HCT116 (cell line): ENCODE measurements around the gene TMEM187. TPM values are rescaled to one million over a fixed set of nuclear protein-coding genes. Genes with fewer than 3 reads are reported as not detected.

Experiments
- ATAC-seq: fragments of 200-7000 bp; cut with Tn5 transposase; 2 replicates; pipeline ENCODE4 v1.9.1; 2020; ENCODE audit warnings: mild to moderate bottlenecking, moderate library complexity
- BruUV-seq: library from RNA; stranded (reverse); fragments of 400-500 nt; replicated peaks from 2 replicates; lab custom pipeline; 2021; lab: Mats Ljungman, UMichigan
- CTCF ChIA-PET: fragments of 300-600 bp; sonication (Branson Sonifier 250); formaldehyde crosslinking; loops from one replicate; lab custom pipeline; 2021; ENCODE audit warnings: antibody characterized with exemption; lab: Charles Lee
- POLR2A ChIA-PET: fragments of 300-600, 350-600 bp; sonication (Branson Sonifier 250); formaldehyde crosslinking; loops from one replicate; lab custom pipeline; 2021; ENCODE audit warnings: antibody characterized with exemption; lab: Charles Lee
- RAD21 ChIA-PET, 2 experiments: fragments of 300-600 bp; sonication (Branson Sonifier 250); formaldehyde crosslinking; loops; one replicate each; lab custom pipeline; 2023; ENCODE audit warnings: low total read pairs in 2 of 2; ENCODE audit not compliant: uncharacterized antibody in 2 of 2, unreplicated experiment in 2 of 2, low non-redundant PET in 1 of 2; lab: Charles Lee
- DNase-seq: peaks from one replicate; pipeline ENCODE4 v3.0.0-alpha.2; 2010; ENCODE audit warnings: low read depth, low spot score
- H2AFZ ChIP-seq: fragments of 200-600 bp; shearing (Covaris generic), sonication (generic); 2 replicates; pipeline ENCODE4 v1.6.1; 2017; ENCODE audit warnings: low read depth, mixed run types, mixed read lengths, antibody characterized with exemption, low read length; ENCODE audit not compliant: poor library complexity, severe bottlenecking
- H3K27ac ChIP-seq: 2 replicates; pipeline ENCODE4 v1.5.1; 2012; ENCODE audit warnings: low read depth, low read length
- H3K27me3 ChIP-seq: fragments of 200-600 bp; sonication (generic); 2 replicates; pipeline ENCODE4 v1.6.1; 2016; ENCODE audit warnings: mixed run types, low read length, mixed read lengths; ENCODE audit not compliant: insufficient read depth
- H3K36me3 ChIP-seq, 2 experiments: fragments of 200-500 bp in 1 of 2; fragments of 200-600 bp in 1 of 2; sonication (Bioruptor generic) in 1 of 2; sonication (generic) in 1 of 2; 2 replicates each; pipeline versions ENCODE4 v1.5.1 to v1.6.1; 2014 to 2016; ENCODE audit warnings: low read length in 2 of 2, inconsistent platforms in 1 of 2, mixed read lengths in 1 of 2, mixed run types in 1 of 2; ENCODE audit not compliant: insufficient read depth in 2 of 2, control insufficient read depth in 1 of 2
- H3K4me1 ChIP-seq, 2 experiments: fragments of 200-600 bp in 1 of 2; sonication (generic) in 1 of 2; 2 replicates each; pipeline versions ENCODE4 v1.5.1 to v1.6.1; 2012 to 2017; ENCODE audit warnings: low read length in 2 of 2, inconsistent platforms in 1 of 2, mild to moderate bottlenecking in 1 of 2, mixed read lengths in 1 of 2, mixed run types in 1 of 2, moderate library complexity in 1 of 2; ENCODE audit not compliant: insufficient read depth in 2 of 2, control insufficient read depth in 1 of 2
- H3K4me2 ChIP-seq: fragments of 200-600 bp; sonication (generic); 2 replicates; pipeline ENCODE4 v1.6.1; 2017; ENCODE audit warnings: mixed run types, low read length, mixed read lengths
- H3K4me3 ChIP-seq, 2 experiments: fragments of 200-600 bp in 1 of 2; sonication (generic) in 1 of 2; replicated peaks in 1 of 2; 2 replicates each; pipeline ENCODE4 v1.5.1; 2011 to 2016; ENCODE audit warnings: low read length in 2 of 2, control low read depth in 1 of 2, low read depth in 1 of 2, mild to moderate bottlenecking in 1 of 2, mixed read lengths in 1 of 2, mixed run types in 1 of 2
- H3K79me2 ChIP-seq: fragments of 200-600 bp; sonication (generic); 2 replicates; pipeline ENCODE4 v1.6.1; 2017; ENCODE audit warnings: mild to moderate bottlenecking, mixed run types, low read length, moderate library complexity, mixed read lengths; ENCODE audit not compliant: insufficient read depth
- H3K9ac ChIP-seq: fragments of 200-600 bp; sonication (generic); 2 replicates; pipeline ENCODE4 v1.6.1; 2016; ENCODE audit warnings: low read length, mixed read lengths
- H3K9me2 ChIP-seq: fragments of 200-600 bp; sonication (generic), shearing (Covaris generic); 2 replicates; pipeline ENCODE4 v1.6.1; 2017; ENCODE audit warnings: mixed run types, mild to moderate bottlenecking, moderate library complexity; ENCODE audit not compliant: insufficient read depth
- H3K9me3 ChIP-seq, 2 experiments: fragments of 200-500 bp in 1 of 2; fragments of 200-600 bp in 1 of 2; sonication (Bioruptor generic) in 1 of 2; sonication (generic) in 1 of 2; 2 replicates each; pipeline ENCODE4 v1.6.1; 2014 to 2017; ENCODE audit warnings: low read length in 2 of 2, mixed read lengths in 2 of 2, inconsistent platforms in 1 of 2, low read depth in 1 of 2, mild to moderate bottlenecking in 1 of 2, mixed run types in 1 of 2, moderate library complexity in 1 of 2; ENCODE audit not compliant: control insufficient read depth in 1 of 2, insufficient read depth in 1 of 2
- H4K20me1 ChIP-seq: fragments of 200-600 bp; sonication (generic), shearing (Covaris generic); 2 replicates; pipeline ENCODE4 v1.6.1; 2017; ENCODE audit warnings: mixed run types, mild to moderate bottlenecking, moderate library complexity; ENCODE audit not compliant: insufficient read depth
- JUND ChIP-seq: IDR thresholded peaks from 2 replicates; pipeline ENCODE4 v1.6.1; 2012
- POLR2A ChIP-seq: IDR thresholded peaks from 2 replicates; pipeline ENCODE4 v1.7.0; 2011; ENCODE audit warnings: borderline replicate concordance; ENCODE audit not compliant: insufficient read depth, insufficient read length; ENCODE audit errors: extremely low read depth
- POLR2AphosphoS5 ChIP-seq: IDR thresholded peaks from 2 replicates; pipeline ENCODE4 v1.6.1; 2011; ENCODE audit warnings: mild to moderate bottlenecking, low read depth, low read length, moderate library complexity
- SIN3A ChIP-seq: IDR thresholded peaks from 2 replicates; pipeline ENCODE4 v1.6.1; 2012; ENCODE audit warnings: low read depth
- SRF ChIP-seq: IDR thresholded peaks from 2 replicates; pipeline ENCODE4 v1.6.1; 2012; ENCODE audit warnings: low read depth
- YY1 ChIP-seq: IDR thresholded peaks from 2 replicates; pipeline ENCODE4 v1.6.1; 2011; ENCODE audit warnings: low read length, low read depth, moderate library complexity, mild to moderate bottlenecking; ENCODE audit not compliant: insufficient replicate concordance; ENCODE audit errors: extremely low read depth
- ZFX ChIP-seq: fragments of 450-650 bp; IDR thresholded peaks from 2 replicates; pipeline ENCODE4 v1.6.1; 2017
- intact Hi-C: fragments of 100-400 bp; cut with micrococcal nuclease; formaldehyde crosslinking; loops from 2 replicates; pipeline ENCODE4 v1.10.0; 2022
- total RNA-seq: library from RNA; stranded (reverse); gene quantifications from one replicate; pipeline ENCODE4 v1.2.1, GENCODE V29; 2021; ENCODE audit not compliant: unreplicated experiment
- TF ChIP-seq, protein P1 (sequence below): IDR thresholded peaks from 2 replicates; pipeline ENCODE4 v1.6.1; 2011; ENCODE audit warnings: mild to moderate bottlenecking, low read length, moderate library complexity; ENCODE audit not compliant: insufficient replicate concordance; ENCODE audit errors: extremely low read depth

The TMEM187 gene
- total RNA-seq, 1 experiment from 2014 or later, result 12.6 TPM

DNA sequence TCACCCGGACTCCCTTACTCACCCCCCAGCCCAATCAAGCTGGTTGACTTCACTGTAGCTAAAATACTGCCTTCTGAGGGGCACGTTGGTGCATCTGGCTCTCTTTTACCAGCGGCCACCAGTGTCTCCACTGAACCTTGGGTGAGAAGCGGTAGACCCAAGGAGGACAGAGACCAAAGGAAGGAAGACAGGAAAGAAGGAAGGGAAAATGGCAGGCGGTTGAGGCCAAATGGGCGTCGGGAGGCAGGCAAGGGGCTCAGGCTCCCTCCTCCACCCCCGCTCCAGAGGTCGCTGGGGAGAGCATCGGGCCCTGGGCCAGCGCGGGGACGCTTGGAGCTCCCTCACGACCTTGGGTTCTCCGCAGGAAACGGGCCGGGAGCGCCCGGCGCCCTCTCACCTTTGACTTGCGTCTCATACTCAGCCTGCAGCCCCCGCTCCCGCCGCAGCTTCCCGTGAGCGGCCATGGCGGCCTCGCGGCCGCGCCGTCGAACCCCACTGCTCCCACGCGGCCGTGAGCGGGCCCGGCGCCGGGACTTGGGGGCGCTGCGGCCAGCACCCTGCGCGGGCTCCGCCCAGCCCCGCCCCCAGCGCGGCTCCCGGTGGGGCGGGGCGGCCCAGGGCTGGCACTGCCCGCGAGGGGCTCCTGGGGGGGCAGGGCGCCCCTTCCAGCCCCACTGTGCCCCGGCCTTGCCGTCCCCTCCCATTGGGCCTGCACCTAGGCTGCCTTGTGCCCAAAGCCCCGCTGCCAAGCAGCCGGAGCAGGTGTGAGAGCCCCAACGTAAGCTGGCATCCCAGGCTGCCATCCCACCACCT lies 46.6 kb upstream of the TMEM187 start, which contains the start of gene ARHGAP4:
ARHGAP4 (minus strand) TSS at position 526 of the 813 bp plus-strand sequence; CDS start at position 464, 62 bp downstream.
- H3K9ac ChIP-seq, result peak within 1 kb of the TSS; percentile 80
- peak within 1 kb of the TSS; percentile 99 for H3K27ac ChIP-seq
- TF ChIP-seq, protein P1, sequence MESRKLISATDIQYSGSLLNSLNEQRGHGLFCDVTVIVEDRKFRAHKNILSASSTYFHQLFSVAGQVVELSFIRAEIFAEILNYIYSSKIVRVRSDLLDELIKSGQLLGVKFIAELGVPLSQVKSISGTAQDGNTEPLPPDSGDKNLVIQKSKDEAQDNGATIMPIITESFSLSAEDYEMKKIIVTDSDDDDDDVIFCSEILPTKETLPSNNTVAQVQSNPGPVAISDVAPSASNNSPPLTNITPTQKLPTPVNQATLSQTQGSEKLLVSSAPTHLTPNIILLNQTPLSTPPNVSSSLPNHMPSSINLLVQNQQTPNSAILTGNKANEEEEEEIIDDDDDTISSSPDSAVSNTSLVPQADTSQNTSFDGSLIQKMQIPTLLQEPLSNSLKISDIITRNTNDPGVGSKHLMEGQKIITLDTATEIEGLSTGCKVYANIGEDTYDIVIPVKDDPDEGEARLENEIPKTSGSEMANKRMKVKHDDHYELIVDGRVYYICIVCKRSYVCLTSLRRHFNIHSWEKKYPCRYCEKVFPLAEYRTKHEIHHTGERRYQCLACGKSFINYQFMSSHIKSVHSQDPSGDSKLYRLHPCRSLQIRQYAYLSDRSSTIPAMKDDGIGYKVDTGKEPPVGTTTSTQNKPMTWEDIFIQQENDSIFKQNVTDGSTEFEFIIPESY, result peak; percentile 38
- TF ChIP-seq YY1 (no peak), JUND (no peak), POLR2A (peak; percentile 98), SRF (no peak), SIN3A (no peak), POLR2AphosphoS5 (peak; percentile 79), ZFX (peak; percentile 37; the same call in 1 of the 2 replicates)
- peaks cover 27% of the 10 kb centered on the region; the same call in 1 of the 2 replicates for H3K79me2 ChIP-seq
- no peaks in the 10 kb centered on the region for H4K20me1 ChIP-seq
- H3K9me2 ChIP-seq, result no peaks in the 10 kb centered on the region
- no peaks in the 10 kb centered on the region for H3K27me3 ChIP-seq
- intact Hi-C loops, result no loop called here
- peak; percentile 37 for DNase-seq
- H3K9me3 ChIP-seq, result no peaks in the 10 kb centered on the region
- ChIA-PET POLR2A (interaction anchor here (1.0 to 1.7 kb wide), 4 partner anchors 9 to 131 kb away, joined by 3 to 7 read pairs (median 4); partner anchors contain the start of genes HCFC1, IDH3G, NAA10 and SSR4), CTCF (interaction anchor here (2.5 kb wide), 2 partner anchors 21 kb away, joined by 12 to 14 read pairs; no protein-coding TSS in a partner anchor), RAD21 (no interaction called here)
- peak within 1 kb of the TSS; percentile 87 for H3K4me2 ChIP-seq
- H3K36me3 ChIP-seq, result peaks cover 0 to 3% of the 10 kb centered on the region in 2 experiments; a peak in 1 of 4 replicates
- H3K4me1 ChIP-seq, result peaks cover 22 to 43% of the 10 kb centered on the region in 2 experiments
- no peak within 1 kb of the TSS for H2AFZ ChIP-seq
- ATAC-seq, result peak; percentile 31
- TSS peak; percentile 96 for BruUV-seq
- H3K4me3 ChIP-seq, result peak within 1 kb of the TSS; percentile 69 to 71
